Gastrocnemius medialis (tissue), 4 donors: ENCODE measurements around the gene EREG. TPM values are rescaled to one million over a fixed set of nuclear protein-coding genes. Genes with fewer than 3 reads are reported as not detected.

Source experiments
- ATAC-seq, 2 donors: fragments of 150-250 bp; one replicate each; pipeline ENCODE4 v1.9.1; 2016
- DNase-seq, 2 donors: peaks; one replicate each; pipeline ENCODE4 v3.0.0-alpha.2; 2019
- H3K27ac ChIP-seq, 4 donors: fragments of 200-600 bp; sonication (generic); 1 replicate in 1 of 4; 2 replicates in 3 of 4; pipeline ENCODE4 v1.5.1; 2016 to 2018; ENCODE audit warnings: mild to moderate bottlenecking in 2 of 4, moderate library complexity in 1 of 4
- H3K27me3 ChIP-seq, 3 donors: fragments of 200-600 bp; sonication (generic) in 2 of 3; 1 replicate in 1 of 3; 2 replicates in 2 of 3; pipeline versions ENCODE4 v1.5.1 to v1.6.0; 2016 to 2019; ENCODE audit warnings: mild to moderate bottlenecking in 1 of 3, moderate library complexity in 1 of 3
- H3K36me3 ChIP-seq, 2 donors: fragments of 200-600 bp; sonication (generic) in 1 of 2; one replicate each; pipeline ENCODE4 v1.5.1; 2017 to 2018
- H3K4me1 ChIP-seq, 2 donors: fragments of 200-600 bp; sonication (generic) in 1 of 2; one replicate each; pipeline ENCODE4 v1.5.1; 2016 to 2017; ENCODE audit warnings: mild to moderate bottlenecking in 2 of 2
- H3K4me3 ChIP-seq, 4 donors: fragments of 200-600 bp; sonication (generic) in 3 of 4; 1 replicate in 1 of 4; 2 replicates in 3 of 4; pipeline ENCODE4 v1.5.1; 2016 to 2019; ENCODE audit warnings: mild to moderate bottlenecking in 2 of 4
- H3K9me3 ChIP-seq, 3 donors: fragments of 200-600 bp; sonication (generic) in 2 of 3; 1 replicate in 1 of 3; 2 replicates in 2 of 3; pipeline ENCODE4 v1.5.1; 2016 to 2019
- POLR2A ChIP-seq, 2 donors: fragments of 450-650 bp; IDR thresholded peaks; one replicate each; pipeline ENCODE4 v1.6.1; 2017; ENCODE audit warnings: antibody characterized with exemption in 2 of 2, mild to moderate bottlenecking in 2 of 2, moderate library complexity in 2 of 2
- in situ Hi-C, 4 donors: fragments of 200-750 bp; cut with MboI; loops; one replicate each; pipeline versions ENCODE4 v1.15.0 to v1.8.0; 2017; ENCODE audit warnings: low sequenced_read_pairs in 4 of 4
- intact Hi-C: fragments of 100-400 bp; cut with DNase I; formaldehyde crosslinking; loops from one replicate; pipeline ENCODE4 v1.15.1; 2023; ENCODE audit warnings: low total_unique reads
- total RNA-seq, 4 donors: library from RNA; depleted of rRNA; stranded (reverse); fragments of >200 nt; gene quantifications; one replicate each; pipeline versions ENCODE4 v1.1.0 to v1.2.3, GENCODE V29; 2016
- TF ChIP-seq, protein P1 (sequence below), 5 experiments: fragments of 450-650 bp in 3 of 5; fragments of 200-600 bp in 2 of 5; sonication (generic) in 2 of 5; IDR thresholded peaks in 4 of 5; conservative IDR thresholded peaks in 1 of 5; 1 replicate in 4 of 5; 2 replicates in 1 of 5; pipeline ENCODE4 v1.5.1; 2016 to 2019; ENCODE audit warnings: antibody characterized with exemption in 5 of 5, mild to moderate bottlenecking in 3 of 5, moderate library complexity in 3 of 5

The EREG gene
- total RNA-seq, 4 donors from 2014 or later: 0.07 to 0.84 TPM; not detected in 2

DNA sequence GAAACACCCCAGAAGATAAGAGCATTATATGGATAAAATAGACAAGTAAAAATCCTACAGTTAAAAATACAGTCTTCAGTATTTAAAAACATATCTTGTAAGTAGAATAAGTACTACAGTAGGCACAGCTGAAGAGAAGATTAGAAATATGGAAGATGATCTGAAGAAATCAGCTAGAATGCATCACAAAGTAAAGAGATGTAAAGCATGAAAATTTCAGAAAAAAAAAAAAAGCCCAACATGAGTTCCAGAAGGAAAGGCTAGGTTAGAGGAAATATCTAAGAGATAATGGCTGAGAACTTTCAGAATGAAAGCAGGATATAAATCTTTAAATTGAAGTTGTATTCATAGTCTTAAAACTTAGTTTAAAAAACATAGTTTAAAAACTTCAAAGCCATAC is 35.6 kb upstream of the EREG start:
- intact Hi-C loops: no loop called here
- no peaks in the 10 kb centered on the region for H3K27me3 ChIP-seq
- no peak for DNase-seq
- H3K9me3 ChIP-seq: no peaks in the 10 kb centered on the region
- H3K4me1 ChIP-seq: no peaks in the 10 kb centered on the region
- no peak overlapping the region for H3K4me3 ChIP-seq
- no peaks in the 10 kb centered on the region for H3K36me3 ChIP-seq
- in situ Hi-C loops: no loop called here
- ATAC-seq: no peak
- TF ChIP-seq, protein P1, sequence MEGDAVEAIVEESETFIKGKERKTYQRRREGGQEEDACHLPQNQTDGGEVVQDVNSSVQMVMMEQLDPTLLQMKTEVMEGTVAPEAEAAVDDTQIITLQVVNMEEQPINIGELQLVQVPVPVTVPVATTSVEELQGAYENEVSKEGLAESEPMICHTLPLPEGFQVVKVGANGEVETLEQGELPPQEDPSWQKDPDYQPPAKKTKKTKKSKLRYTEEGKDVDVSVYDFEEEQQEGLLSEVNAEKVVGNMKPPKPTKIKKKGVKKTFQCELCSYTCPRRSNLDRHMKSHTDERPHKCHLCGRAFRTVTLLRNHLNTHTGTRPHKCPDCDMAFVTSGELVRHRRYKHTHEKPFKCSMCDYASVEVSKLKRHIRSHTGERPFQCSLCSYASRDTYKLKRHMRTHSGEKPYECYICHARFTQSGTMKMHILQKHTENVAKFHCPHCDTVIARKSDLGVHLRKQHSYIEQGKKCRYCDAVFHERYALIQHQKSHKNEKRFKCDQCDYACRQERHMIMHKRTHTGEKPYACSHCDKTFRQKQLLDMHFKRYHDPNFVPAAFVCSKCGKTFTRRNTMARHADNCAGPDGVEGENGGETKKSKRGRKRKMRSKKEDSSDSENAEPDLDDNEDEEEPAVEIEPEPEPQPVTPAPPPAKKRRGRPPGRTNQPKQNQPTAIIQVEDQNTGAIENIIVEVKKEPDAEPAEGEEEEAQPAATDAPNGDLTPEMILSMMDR (IDR thresholded peaks at IDR 0.05 in 4 of 5, conservative IDR thresholded peaks at IDR 0.05 in 1 of 5): no peak
- no peak for TF ChIP-seq POLR2A (IDR thresholded peaks at IDR 0.05)
- no peak overlapping the region for H3K27ac ChIP-seq

DNA sequence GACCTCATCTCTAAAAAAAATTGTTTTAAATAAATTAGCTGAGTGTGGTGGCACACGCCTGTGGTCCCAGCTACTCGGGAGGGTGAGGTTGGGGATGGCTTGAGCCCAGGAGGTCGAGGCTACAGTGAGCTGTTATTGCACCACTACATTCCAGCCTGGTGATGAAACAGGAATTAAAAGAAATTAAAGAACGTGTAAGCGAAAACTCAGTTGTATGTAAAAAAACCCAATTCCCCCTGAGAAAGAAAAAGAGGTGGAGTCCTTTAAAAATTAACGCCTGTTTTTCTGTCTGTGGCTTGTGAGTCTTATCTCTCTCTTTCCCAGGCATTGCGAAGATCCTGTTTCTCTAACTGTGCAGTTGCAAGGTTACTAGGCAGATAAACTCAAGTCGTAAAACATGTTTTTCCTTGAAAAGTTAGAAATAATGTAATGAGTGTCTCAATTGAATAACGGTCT is 34.6 kb upstream of the EREG start:
- DNase-seq (no peak), ATAC-seq (no peak)
- TF ChIP-seq, protein P1 (IDR thresholded peaks at IDR 0.05 in 4 of 5, conservative IDR thresholded peaks at IDR 0.05 in 1 of 5): no peak
- TF ChIP-seq POLR2A (IDR thresholded peaks at IDR 0.05): no peak
- no peak overlapping the region for H3K4me3 ChIP-seq
- no peaks in the 10 kb centered on the region for H3K36me3 ChIP-seq
- no peaks in the 10 kb centered on the region for H3K4me1 ChIP-seq
- H3K27ac ChIP-seq: no peak overlapping the region
- H3K27me3 ChIP-seq: no peaks in the 10 kb centered on the region
- in situ Hi-C loops: no loop called here
- intact Hi-C loops: no loop called here
- H3K9me3 ChIP-seq: no peaks in the 10 kb centered on the region

DNA sequence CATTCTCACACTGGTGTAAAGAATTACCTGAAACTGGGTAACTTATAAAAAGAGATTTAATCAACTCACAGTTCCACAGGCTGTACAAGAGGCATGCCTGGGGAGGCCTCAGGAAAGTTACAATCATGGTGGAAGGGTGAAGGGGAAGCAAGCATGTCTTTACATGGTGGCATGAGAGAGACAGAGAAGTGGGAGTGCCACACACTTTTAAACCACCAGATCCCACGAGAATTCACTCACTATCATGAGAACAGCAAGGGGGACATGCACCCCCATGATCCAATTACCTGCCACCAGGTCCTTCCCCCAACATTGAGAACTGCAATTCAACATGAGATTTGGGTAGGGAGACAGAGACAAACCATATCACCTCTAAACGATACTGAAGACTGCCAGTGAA is 33.7 kb upstream of the EREG start:
- H3K27me3 ChIP-seq: no peaks in the 10 kb centered on the region
- TF ChIP-seq POLR2A (IDR thresholded peaks at IDR 0.05): no peak
- TF ChIP-seq, protein P1 (IDR thresholded peaks at IDR 0.05 in 4 of 5, conservative IDR thresholded peaks at IDR 0.05 in 1 of 5): no peak
- H3K27ac ChIP-seq: no peak overlapping the region
- H3K4me3 ChIP-seq: no peak overlapping the region
- ATAC-seq (no peak), DNase-seq (no peak)
- H3K36me3 ChIP-seq: no peaks in the 10 kb centered on the region
- no peaks in the 10 kb centered on the region for H3K9me3 ChIP-seq
- in situ Hi-C loops: no loop called here
- intact Hi-C loops: no loop called here
- H3K4me1 ChIP-seq: no peaks in the 10 kb centered on the region

DNA sequence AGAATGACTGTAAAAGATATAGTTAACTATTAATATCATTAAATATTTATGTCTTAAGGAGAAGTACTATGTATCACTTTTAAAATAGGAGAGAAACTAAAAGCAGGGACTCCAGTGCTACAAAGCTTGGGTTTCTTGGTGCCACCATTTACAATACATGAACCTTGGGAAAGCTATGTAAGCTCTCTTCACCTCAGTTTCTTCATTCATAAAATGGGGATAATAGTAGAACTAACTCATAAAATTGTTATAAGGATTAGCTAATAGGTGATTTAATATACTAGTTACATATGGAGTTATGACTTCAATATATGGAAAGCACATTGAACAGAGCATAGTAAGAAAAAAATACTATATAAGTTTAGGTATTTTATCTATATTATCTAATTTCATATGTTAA is 33.0 kb upstream of the EREG start:
- Histone ChIP-seq H3K27me3 (no peaks in the 10 kb centered on the region), H3K27ac (no peak overlapping the region), H3K9me3 (no peaks in the 10 kb centered on the region), H3K36me3 (no peaks in the 10 kb centered on the region), H3K4me3 (no peak overlapping the region), H3K4me1 (no peaks in the 10 kb centered on the region)
- no peak for TF ChIP-seq POLR2A (IDR thresholded peaks at IDR 0.05)
- TF ChIP-seq, protein P1 (IDR thresholded peaks at IDR 0.05 in 4 of 5, conservative IDR thresholded peaks at IDR 0.05 in 1 of 5): no peak
- in situ Hi-C loops: no loop called here
- no peak for ATAC-seq
- intact Hi-C loops: no loop called here
- no peak for DNase-seq

DNA sequence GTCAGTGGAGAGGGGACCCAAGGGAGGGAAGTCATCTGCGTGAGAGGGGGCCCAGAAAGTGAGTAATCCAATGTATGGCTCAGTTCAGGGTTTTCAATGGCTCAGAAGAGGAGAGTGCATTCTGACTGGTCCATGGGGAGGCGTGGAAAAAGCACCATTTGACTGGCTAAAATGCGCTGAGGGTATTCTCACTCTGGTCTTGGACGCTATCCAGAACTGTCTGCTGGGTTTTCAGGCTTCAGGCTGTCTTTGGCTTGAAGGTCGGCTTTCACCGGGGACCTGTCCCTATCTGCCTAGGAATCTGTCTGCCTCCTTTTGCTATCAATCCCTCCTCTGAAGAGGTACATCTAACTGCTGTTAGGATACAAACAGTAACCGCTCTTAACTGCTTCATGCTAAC is 30.3 kb upstream of the EREG start:
- in situ Hi-C loops (no loop called here), intact Hi-C loops (no loop called here)
- Histone ChIP-seq H3K27ac (no peak overlapping the region), H3K36me3 (no peaks in the 10 kb centered on the region), H3K27me3 (no peaks in the 10 kb centered on the region), H3K9me3 (no peaks in the 10 kb centered on the region), H3K4me3 (no peak overlapping the region), H3K4me1 (no peaks in the 10 kb centered on the region)
- no peak for DNase-seq
- ATAC-seq: no peak
- no peak for TF ChIP-seq POLR2A (IDR thresholded peaks at IDR 0.05)
- TF ChIP-seq, protein P1 (IDR thresholded peaks at IDR 0.05 in 4 of 5, conservative IDR thresholded peaks at IDR 0.05 in 1 of 5): no peak
